GM21737 (cell line): Measurements from ENCODE around the gene SMYD2.

Source experiments
- ATAC-seq: cut with Tn5 transposase; IDR thresholded peaks from one replicate; pipeline ENCODE4 v1.9.1; 2021; ENCODE audit warnings: mild to moderate bottlenecking, moderate library complexity; ENCODE audit not compliant: unreplicated experiment

SMYD2 gene

DNA sequence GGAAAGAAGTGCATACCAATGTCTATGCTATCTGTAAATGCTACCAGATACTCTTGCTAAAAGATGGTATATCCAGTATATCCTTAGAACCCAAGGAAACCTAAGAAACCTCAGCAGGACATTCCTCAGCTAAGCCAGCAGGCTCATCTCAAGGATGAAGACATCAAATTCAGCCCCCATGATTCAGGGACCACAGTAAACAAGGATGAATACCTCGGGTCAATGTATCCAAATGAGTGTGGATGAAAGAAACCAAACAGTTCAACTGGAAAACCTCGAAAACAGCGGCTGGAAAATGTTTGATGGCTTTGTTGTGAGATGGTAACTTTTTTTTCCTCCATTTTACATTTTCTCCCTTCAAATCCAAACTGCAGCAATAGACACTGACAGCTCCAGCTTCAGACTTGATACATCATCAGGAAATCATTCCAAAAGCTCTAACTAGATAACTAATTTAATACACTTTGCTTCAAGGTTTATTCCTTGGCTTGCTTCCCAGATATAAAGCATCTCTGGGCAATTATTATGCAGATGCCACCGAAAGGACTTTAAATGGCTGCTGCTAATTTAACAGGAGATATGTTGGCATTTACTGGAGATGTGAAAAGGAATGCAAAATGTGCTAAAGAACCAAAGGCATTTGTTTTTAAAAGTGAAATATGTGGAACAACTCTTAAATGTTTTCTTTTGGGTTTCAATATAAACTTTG is 73.6 kb downstream of the SMYD2 start:
- no peak for ATAC-seq

- ATAC-seq: no peak
These were observed 79.2 kb downstream of the SMYD2 start for GRCh38 chr1:214360116-214360515.

GRCh38 chr1:214360525-214361164 is 79.7 kb downstream of the SMYD2 start:
- ATAC-seq: no peak

GRCh38 chr1:214361636-214362035 is 80.7 kb downstream of the SMYD2 start:
- no peak for ATAC-seq

GRCh38 chr1:214362188-214362882 is 81.4 kb downstream of the SMYD2 start:
- no peak for ATAC-seq

- ATAC-seq: no peak
These were observed 82.4 kb downstream of the SMYD2 start for GRCh38 chr1:214363386-214363785.

DNA sequence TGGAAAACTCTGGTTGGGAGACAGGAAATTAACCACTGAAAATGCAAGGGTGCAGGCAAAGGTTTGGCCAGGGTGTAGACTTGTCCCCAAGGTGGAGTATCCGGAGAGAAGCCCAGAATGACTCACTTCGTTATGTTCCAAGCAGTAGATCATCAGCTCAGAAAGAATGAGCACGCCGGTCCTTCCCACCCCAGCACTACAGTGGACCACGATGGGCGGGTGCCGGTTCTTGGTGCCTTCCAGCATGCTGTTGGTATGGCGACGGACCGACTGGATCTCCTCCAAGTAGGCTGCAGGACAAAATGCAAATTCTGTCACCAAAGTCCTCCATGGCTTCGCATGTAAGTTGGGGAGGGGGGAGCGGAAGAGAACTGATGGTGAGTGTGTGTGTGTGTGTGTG is 83.4 kb downstream of the SMYD2 start:
- ATAC-seq: no peak

GRCh38 chr1:214364786-214365295 is 83.9 kb downstream of the SMYD2 start:
- ATAC-seq: no peak

GRCh38 chr1:214367841-214368240 is 86.9 kb downstream of the SMYD2 start:
- ATAC-seq: no peak

DNA sequence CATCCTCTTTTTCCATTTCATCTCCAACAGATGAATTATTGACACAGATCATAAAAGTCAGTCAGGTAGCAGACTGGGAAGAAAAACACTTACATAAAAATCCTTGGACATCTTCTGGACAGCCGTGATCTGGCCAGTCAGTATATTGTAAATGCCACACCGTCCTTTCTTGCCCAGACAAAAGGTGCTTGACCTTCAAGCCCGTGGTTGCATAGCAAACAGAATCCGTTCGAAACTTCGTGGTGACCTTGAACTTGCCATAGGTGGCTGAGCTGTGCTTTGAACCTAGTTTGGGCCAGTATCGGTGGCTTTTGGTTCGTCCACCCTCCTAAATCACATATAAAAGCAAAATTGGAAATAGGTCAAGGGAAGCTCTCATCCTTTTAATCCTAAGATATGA is 88.4 kb downstream of the SMYD2 start:
- ATAC-seq: no peak

DNA sequence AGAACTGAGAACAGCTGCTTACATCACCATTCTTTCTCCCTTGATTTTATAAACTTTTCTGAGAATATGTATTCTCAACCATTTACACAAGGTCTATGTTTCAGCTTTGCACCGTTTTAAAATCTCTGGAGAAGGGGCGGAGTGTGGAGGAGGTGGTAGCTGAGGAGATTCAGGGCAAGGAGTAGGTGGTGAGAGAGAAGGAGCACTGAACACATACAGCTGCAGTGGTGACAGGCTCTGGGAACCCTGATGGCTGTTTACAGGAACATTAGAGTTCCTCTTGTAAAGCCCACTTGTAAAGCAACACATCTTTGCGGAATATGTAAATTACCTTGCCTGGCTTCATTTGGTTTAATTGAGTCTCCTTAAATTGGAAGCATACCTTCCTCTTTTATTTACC is 89.7 kb downstream of the SMYD2 start:
- ATAC-seq: no peak

DNA sequence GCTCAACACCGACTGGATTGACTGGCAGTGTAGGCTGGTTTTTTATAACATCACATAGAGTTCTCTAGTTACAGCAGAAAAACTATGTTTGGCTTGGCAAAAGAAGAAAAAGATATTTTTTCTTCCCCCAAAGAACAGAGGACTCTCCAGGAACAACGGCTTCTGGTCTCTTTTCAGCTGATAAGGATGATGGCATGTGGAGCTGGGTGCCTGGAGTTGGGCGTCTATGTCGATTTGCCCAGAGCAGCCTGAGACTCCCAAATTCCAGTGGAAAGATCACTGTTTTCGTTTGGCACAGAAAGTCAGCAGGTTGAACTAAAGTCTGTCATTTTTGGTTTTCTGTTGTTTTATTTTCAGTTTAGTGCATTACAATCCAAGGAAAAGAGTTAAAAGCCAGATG is 91.1 kb downstream of the SMYD2 start:
- no peak for ATAC-seq

GRCh38 chr1:214377485-214377884 is 96.5 kb downstream of the SMYD2 start:
- no peak for ATAC-seq

DNA sequence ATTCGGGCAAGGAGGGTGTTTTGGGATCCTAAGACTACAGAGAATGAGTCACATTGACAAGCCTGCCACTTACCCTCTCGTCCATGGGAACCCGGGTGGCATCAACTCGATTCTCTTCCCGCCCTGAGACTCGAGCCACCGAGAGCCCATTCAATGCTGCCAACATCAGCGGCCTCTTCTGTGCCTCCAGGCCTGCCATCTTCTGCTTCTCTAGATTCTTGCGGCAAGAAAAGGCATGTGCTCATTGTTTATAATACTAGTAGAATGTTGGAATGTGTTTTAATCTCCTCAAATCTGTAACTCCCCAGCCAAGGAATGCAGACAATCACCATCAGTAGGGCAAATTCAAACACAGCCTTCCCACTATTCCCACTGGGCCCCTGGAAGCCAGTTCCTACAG is 96.9 kb downstream of the SMYD2 start:
- no peak for ATAC-seq

DNA sequence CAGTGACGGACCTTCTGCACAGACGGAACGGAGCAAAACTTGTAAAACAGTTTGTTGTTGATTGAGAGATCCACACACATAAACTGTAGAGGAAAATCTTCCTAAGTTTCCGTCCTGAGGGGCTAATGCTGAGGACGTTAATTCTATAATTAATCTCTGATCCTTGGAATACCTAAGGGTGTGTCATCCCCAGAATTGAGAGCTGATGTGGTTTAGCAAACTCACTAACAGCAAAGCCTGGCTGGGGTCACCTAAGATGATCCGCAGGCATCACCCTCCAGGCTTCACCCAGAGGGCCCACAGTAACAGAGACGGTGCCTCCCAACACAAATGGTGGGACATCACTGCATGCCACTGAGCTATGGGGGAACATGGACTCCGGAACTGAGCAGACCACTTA is 97.5 kb downstream of the SMYD2 start:
- no peak for ATAC-seq

DNA sequence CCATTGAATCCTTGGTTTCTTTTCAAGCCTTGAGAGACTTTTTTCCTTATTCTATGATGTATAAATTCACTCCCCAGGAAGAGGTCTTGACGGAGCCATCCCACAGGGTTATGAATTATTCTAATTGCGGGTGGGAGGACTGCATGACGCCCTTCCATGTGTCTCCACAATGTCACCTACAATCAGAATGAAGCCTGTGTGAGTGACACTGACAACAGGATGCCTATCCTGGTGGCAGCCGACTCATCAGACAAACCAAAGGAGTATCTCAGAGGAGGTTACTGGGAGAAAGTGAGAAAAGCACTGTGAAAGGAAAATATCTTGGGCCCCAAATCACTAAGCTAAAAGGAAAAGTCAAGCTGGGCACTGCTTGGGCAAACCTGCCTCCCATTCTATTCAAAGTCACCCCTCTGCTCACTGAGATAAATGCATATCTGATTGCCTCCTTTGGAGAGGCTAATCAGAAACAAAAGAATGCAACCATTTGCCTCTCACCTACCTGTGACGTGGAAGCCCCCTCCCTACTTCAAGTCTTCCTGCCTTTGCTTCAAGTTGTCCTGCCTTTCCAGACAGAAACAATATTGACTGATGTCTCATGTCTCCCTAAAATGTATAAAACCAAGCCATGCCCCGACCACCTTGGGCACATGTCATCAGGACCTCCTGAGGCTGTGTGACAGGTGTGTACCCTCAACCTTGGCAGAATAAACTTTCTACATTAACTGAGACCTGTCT is 98.4 kb downstream of the SMYD2 start:
- no peak for ATAC-seq

- ATAC-seq: no peak
These were observed 99.4 kb downstream of the SMYD2 start for GRCh38 chr1:214380396-214380795.

- ATAC-seq: no peak
These were observed 100.2 kb downstream of the SMYD2 start for GRCh38 chr1:214380986-214381695.

DNA sequence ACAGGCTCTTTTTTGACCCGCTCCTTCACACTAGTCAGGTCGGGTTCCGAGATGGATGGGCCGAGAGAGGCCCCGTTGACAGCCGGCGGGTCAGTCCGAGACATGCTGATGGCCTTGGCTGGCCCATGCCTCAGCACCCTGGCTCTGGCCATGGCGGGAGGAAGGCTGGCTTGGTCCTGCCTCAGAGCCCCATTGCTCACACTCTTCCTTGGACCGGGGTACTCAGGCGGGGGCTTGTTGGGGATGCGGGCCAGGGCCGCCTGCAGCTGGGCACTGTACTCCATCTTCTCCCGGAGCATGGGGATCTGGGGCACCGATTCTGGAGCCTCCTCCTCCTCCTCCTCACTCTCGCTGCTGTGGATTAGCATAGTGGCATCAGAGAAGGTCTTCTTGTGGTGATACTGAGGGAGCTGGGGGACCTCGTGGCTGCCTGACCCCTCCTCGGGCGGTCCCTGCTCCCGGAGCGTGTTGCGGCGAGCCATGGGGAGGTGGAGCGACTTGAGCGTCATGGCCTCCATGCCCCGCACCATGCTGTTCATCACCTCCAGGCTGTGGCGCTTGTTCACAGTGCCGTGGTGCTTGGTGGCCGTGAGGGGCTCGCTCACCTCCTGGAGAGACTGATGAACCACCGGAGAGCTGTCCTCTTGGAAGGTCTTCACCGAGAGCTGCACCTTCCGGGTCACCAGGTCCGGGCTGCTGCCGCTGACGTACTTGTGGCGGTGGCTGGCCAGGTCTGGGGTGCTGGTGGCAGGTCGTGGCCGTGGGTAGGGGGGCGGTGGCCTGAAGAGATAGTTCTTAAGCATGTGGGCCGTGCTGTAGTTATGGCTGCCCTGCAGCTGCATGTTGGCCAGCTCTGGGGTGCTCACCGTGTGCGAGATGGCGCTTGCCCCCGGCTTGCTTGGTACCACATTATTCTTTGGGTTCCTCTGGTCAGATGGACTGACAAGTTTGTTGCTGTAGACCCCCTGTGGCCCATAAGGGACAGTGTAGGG is 102.7 kb downstream of the SMYD2 start:
- ATAC-seq: no peak
